Body of pancreas (tissue), 4 donors: ENCODE results near the gene ANKDD1B.

Experiments
- CTCF ChIP-seq, 7 experiments: fragments of 450-650 bp in 4 of 7; fragments of 200-600 bp in 3 of 7; sonication (generic) in 3 of 7; IDR thresholded peaks; one replicate each; pipeline ENCODE4 v1.5.1; 2016 to 2019; ENCODE audit warnings: antibody characterized with exemption in 7 of 7
- POLR2A ChIP-seq, 3 donors: fragments of 450-650 bp; IDR thresholded peaks; one replicate each; pipeline ENCODE4 v1.6.1; 2016; ENCODE audit warnings: antibody characterized with exemption in 3 of 3, mild to moderate bottlenecking in 2 of 3

- TF ChIP-seq CTCF (IDR thresholded peaks at IDR 0.05) (no peak), POLR2A (IDR thresholded peaks at IDR 0.05) (no peak)
Measured at GRCh38 chr5:75617736-75618352, 6.6 kb downstream of the ANKDD1B start.
